PC-3 (cell line): ENCODE data around the gene U2AF1L4. TPM values are rescaled to one million over a fixed set of nuclear protein-coding genes. Genes with fewer than 3 reads are reported as not detected.
A peak's percentile ranks its signal among the peaks of the same experiment; 100 is the strongest.

Experiments
- ATAC-seq: fragments of 200-7000 bp; cut with Tn5 transposase; 2 replicates; pipeline ENCODE4 v1.9.1; 2020; ENCODE audit warnings: mild to moderate bottlenecking, moderate library complexity
- BruUV-seq: library from RNA; stranded (reverse); fragments of 400-500 nt; replicated peaks from 2 replicates; lab custom pipeline; 2021; lab: Mats Ljungman, UMichigan
- CTCF ChIA-PET: fragments of 300-600 bp; sonication (Branson Sonifier 250); formaldehyde crosslinking; loops from one replicate; lab custom pipeline; 2022; ENCODE audit warnings: antibody characterized with exemption; lab: Charles Lee
- POLR2A ChIA-PET: fragments of 300-600 bp; sonication (Branson Sonifier 250); formaldehyde crosslinking; loops from one replicate; lab custom pipeline; 2022; ENCODE audit warnings: antibody characterized with exemption; ENCODE audit not compliant: unreplicated experiment; lab: Charles Lee
- DNase-seq: peaks from one replicate; pipeline ENCODE4 v3.0.0-alpha.2; 2015
- H2AFZ ChIP-seq: fragments of 300-600 bp; sonication (generic); 2 replicates; pipeline ENCODE4 v1.6.0; 2016; ENCODE audit warnings: antibody characterized with exemption, low read length
- H3F3A ChIP-seq: fragments of 300-600 bp; sonication (generic); one replicate; pipeline ENCODE4 v1.6.0; 2017; ENCODE audit warnings: antibody characterized with exemption, low read length, control low read depth, mild to moderate bottlenecking; ENCODE audit not compliant: unreplicated experiment
- H3K27ac ChIP-seq: fragments of 300-600 bp; sonication (generic); 2 replicates; pipeline ENCODE4 v1.5.1; 2016; ENCODE audit warnings: mild to moderate bottlenecking, low read length
- H3K27me3 ChIP-seq: fragments of 300-600 bp; sonication (generic); 2 replicates; pipeline ENCODE4 v1.6.1; 2016; ENCODE audit warnings: low read length, mixed read lengths
- H3K36me3 ChIP-seq: fragments of 300-600 bp; sonication (generic); 2 replicates; pipeline ENCODE4 v1.6.1; 2016; ENCODE audit warnings: low read depth, mixed run types, low read length, mixed read lengths
- H3K4me1 ChIP-seq: fragments of 300-600 bp; sonication (generic); 2 replicates; pipeline ENCODE4 v1.5.1; 2016; ENCODE audit warnings: low read length; ENCODE audit not compliant: insufficient read depth
- H3K4me2 ChIP-seq: fragments of 300-600 bp; sonication (generic); 2 replicates; pipeline ENCODE4 v1.6.0; 2016; ENCODE audit warnings: low read length
- H3K4me3 ChIP-seq: fragments of 300-600 bp; sonication (generic); 2 replicates; pipeline ENCODE4 v1.5.1; 2016; ENCODE audit warnings: mild to moderate bottlenecking, low read length, mixed read lengths
- H3K79me2 ChIP-seq: fragments of 300-600 bp; sonication (generic); 2 replicates; pipeline ENCODE4 v1.6.1; 2017; ENCODE audit warnings: low read length, mixed read lengths
- H3K9ac ChIP-seq: fragments of 300-600 bp; sonication (generic); 2 replicates; pipeline ENCODE4 v1.6.0; 2016; ENCODE audit warnings: mild to moderate bottlenecking, low read length
- H3K9me2 ChIP-seq: fragments of 300-600 bp; sonication (generic); replicated peaks from 2 replicates; pipeline ENCODE4 v1.6.1; 2016; ENCODE audit warnings: mixed run types, low read length, mixed read lengths
- H3K9me3 ChIP-seq: fragments of 300-600 bp; sonication (generic); 2 replicates; pipeline ENCODE4 v1.6.1; 2016; ENCODE audit warnings: low read length, mixed read lengths
- H4K20me1 ChIP-seq: fragments of 300-600 bp; sonication (generic); 2 replicates; pipeline ENCODE4 v1.6.1; 2016; ENCODE audit warnings: low read length, mixed read lengths
- CTCF ChIP-seq: fragments of 300-600 bp; sonication (generic); conservative IDR thresholded peaks from 2 replicates; pipeline ENCODE4 v1.5.1; 2017; ENCODE audit warnings: antibody characterized with exemption, low read depth, mild to moderate bottlenecking, low read length
- EZH2 ChIP-seq: fragments of 300-600 bp; sonication (generic); IDR thresholded peaks from one replicate; pipeline ENCODE4 v1.6.1; 2017; ENCODE audit warnings: antibody characterized with exemption, mild to moderate bottlenecking, low read length; ENCODE audit not compliant: unreplicated experiment
- EZH2phosphoT487 ChIP-seq: fragments of 300-600 bp; sonication (generic); IDR thresholded peaks from 2 replicates; pipeline ENCODE4 v1.6.1; 2018; ENCODE audit warnings: mild to moderate bottlenecking, antibody characterized with exemption, low read length, borderline replicate concordance
- intact Hi-C: fragments of 100-400 bp; cut with micrococcal nuclease; formaldehyde crosslinking; loops from 2 replicates; pipeline ENCODE4 v1.9.0; 2023
- total RNA-seq: library from RNA; depleted of rRNA; stranded (reverse); fragments of >200 nt; gene quantifications from 2 replicates; pipeline ENCODE4 v1.2.3, GENCODE V29; 2014

The U2AF1L4 gene
- total RNA-seq, 1 experiment from 2014 or later: 7.8 TPM

- H3K36me3 ChIP-seq: no peaks in the 10 kb centered on the region
- peaks cover 26% of the 10 kb centered on the region for H3K79me2 ChIP-seq
- no peaks in the 10 kb centered on the region for H4K20me1 ChIP-seq
- POLR2A ChIA-PET: interaction anchor here (0.6 kb wide), 1 partner anchor 77 kb away, joined by 3 read pairs; no protein-coding TSS in a partner anchor
- peak within 1 kb of the TSS; percentile 96 for H2AFZ ChIP-seq
- TSS peak; percentile 63 for BruUV-seq
- no peaks in the 10 kb centered on the region for H3K9me3 ChIP-seq
- peak; percentile 83 for ATAC-seq
- intact Hi-C loops: loop anchor here (1.0 kb wide), 1 partner anchor 183 kb away; no protein-coding TSS in a partner anchor
- H3K27me3 ChIP-seq: no peaks in the 10 kb centered on the region
- peak within 1 kb of the TSS; percentile 100 for H3K4me3 ChIP-seq
- DNase-seq: peak; percentile 97
- H3K4me1 ChIP-seq: peaks cover 23% of the 10 kb centered on the region
- H3K9me2 ChIP-seq: no peaks in the 10 kb centered on the region
- H3K9ac ChIP-seq: peak within 1 kb of the TSS; percentile 89
- CTCF ChIA-PET: no interaction called here
- peak within 1 kb of the TSS; percentile 97 for H3K4me2 ChIP-seq
- H3K27ac ChIP-seq: no peak within 1 kb of the TSS
- no peaks in the 10 kb centered on the region for H3F3A ChIP-seq
- no peak for TF ChIP-seq EZH2
- TF ChIP-seq EZH2phosphoT487: no peak
- TF ChIP-seq CTCF: no peak
These were observed 3.1 kb upstream of the U2AF1L4 start, which contains the start of gene LIN37 for GRCh38 chr19:35748106-35749020. Gene LIN37 (plus strand): TSS chr19:35748576. CDS start chr19:35748725, 149 bp downstream.

GRCh38 chr19:35746531-35746930 lies 1.3 kb upstream of the U2AF1L4 start:
- TF ChIP-seq EZH2phosphoT487 (no peak), CTCF (no peak), EZH2 (no peak)
- Histone ChIP-seq H3K9me2 (no peaks in the 10 kb centered on the region), H3K4me2 (peak overlapping the region; percentile 96), H3K36me3 (no peaks in the 10 kb centered on the region), H3K9me3 (no peaks in the 10 kb centered on the region), H3F3A (no peaks in the 10 kb centered on the region), H2AFZ (no peak overlapping the region), H3K27me3 (no peaks in the 10 kb centered on the region), H3K4me1 (peaks cover 23% of the 10 kb centered on the region), H3K9ac (peak overlapping the region; percentile 96), H3K4me3 (peak overlapping the region; percentile 90), H3K79me2 (peaks cover 26% of the 10 kb centered on the region), H4K20me1 (no peaks in the 10 kb centered on the region), H3K27ac (no peak overlapping the region)
- no peak for DNase-seq
- BruUV-seq: no TSS peak
- POLR2A ChIA-PET: no interaction called here
- intact Hi-C loops: no loop called here
- CTCF ChIA-PET: no interaction called here
- no peak for ATAC-seq

- no peaks in the 10 kb centered on the region for H3F3A ChIP-seq
- TF ChIP-seq EZH2: no peak
- no peak for TF ChIP-seq EZH2phosphoT487
- TF ChIP-seq CTCF: no peak
- ChIA-PET POLR2A (no interaction called here), CTCF (no interaction called here)
- intact Hi-C loops: no loop called here
- peaks cover 26% of the 10 kb centered on the region for H3K79me2 ChIP-seq
- peak overlapping the region; percentile 96 for H3K4me2 ChIP-seq
- no peaks in the 10 kb centered on the region for H3K27me3 ChIP-seq
- no peaks in the 10 kb centered on the region for H3K9me3 ChIP-seq
- BruUV-seq: no TSS peak
- no peaks in the 10 kb centered on the region for H3K9me2 ChIP-seq
- DNase-seq (no peak), ATAC-seq (no peak)
- H3K9ac ChIP-seq: peak overlapping the region; percentile 96
- H3K36me3 ChIP-seq: no peaks in the 10 kb centered on the region
- peak overlapping the region; percentile 90 for H3K4me3 ChIP-seq
- H4K20me1 ChIP-seq: no peaks in the 10 kb centered on the region
- H3K4me1 ChIP-seq: peaks cover 23% of the 10 kb centered on the region
- no peak overlapping the region for H3K27ac ChIP-seq
- peak overlapping the region; percentile 69 for H2AFZ ChIP-seq
These were observed 857 bp upstream of the U2AF1L4 start for GRCh38 chr19:35746087-35746462.
